Adrenal gland (tissue), 5 donors: Measurements from ENCODE around the gene C19orf73.

Source experiments
- POLR2A ChIP-seq, 2 donors: fragments of 450-650 bp; IDR thresholded peaks; one replicate each; pipeline ENCODE4 v1.6.1; 2017; ENCODE audit warnings: antibody characterized with exemption in 2 of 2, mild to moderate bottlenecking in 2 of 2, moderate library complexity in 1 of 2
- TF ChIP-seq, protein P1 (sequence below), 6 experiments: fragments of 450-650 bp in 4 of 6; fragments of 200-600 bp in 2 of 6; sonication (generic) in 1 of 6; IDR thresholded peaks; 1 replicate in 5 of 6; 2 replicates in 1 of 6; pipeline versions ENCODE4 v1.5.1 to v1.8.0; 2016 to 2021; ENCODE audit warnings: antibody characterized with exemption in 6 of 6, mild to moderate bottlenecking in 2 of 6, moderate library complexity in 1 of 6
- donor health status: DM: no; HTN: no; CAD: no.

DNA sequence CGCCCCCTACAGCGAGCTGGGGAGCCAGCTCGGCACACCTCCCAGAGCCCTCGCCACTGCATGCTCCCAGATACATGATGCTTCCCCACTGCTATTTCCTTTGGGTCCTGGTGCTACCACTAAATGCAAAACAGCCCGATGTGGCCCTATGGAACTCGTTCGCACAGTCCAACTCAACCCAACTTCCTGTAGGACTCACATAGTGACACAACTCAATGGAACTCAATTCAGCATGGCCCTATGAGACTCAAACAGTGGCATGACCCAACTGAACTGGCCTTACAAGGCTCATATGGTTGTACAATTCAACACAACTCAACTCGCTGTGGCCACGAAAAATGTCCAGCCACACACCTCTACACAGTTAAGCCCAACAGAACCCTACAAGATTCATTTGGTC, 49.9 kb downstream of the C19orf73 start:
- TF ChIP-seq, protein P1, sequence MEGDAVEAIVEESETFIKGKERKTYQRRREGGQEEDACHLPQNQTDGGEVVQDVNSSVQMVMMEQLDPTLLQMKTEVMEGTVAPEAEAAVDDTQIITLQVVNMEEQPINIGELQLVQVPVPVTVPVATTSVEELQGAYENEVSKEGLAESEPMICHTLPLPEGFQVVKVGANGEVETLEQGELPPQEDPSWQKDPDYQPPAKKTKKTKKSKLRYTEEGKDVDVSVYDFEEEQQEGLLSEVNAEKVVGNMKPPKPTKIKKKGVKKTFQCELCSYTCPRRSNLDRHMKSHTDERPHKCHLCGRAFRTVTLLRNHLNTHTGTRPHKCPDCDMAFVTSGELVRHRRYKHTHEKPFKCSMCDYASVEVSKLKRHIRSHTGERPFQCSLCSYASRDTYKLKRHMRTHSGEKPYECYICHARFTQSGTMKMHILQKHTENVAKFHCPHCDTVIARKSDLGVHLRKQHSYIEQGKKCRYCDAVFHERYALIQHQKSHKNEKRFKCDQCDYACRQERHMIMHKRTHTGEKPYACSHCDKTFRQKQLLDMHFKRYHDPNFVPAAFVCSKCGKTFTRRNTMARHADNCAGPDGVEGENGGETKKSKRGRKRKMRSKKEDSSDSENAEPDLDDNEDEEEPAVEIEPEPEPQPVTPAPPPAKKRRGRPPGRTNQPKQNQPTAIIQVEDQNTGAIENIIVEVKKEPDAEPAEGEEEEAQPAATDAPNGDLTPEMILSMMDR (IDR thresholded peaks at IDR 0.05) = no peak
- no peak for TF ChIP-seq POLR2A (IDR thresholded peaks at IDR 0.05)
